H1 (cell line): ENCODE data around the gene CCDC80. TPM values are rescaled to one million over a fixed set of nuclear protein-coding genes. Genes with fewer than 3 reads are reported as not detected.

Source experiments
- EP300 ChIP-seq, 2 experiments: IDR thresholded peaks; 1 replicate in 1 of 2; 2 replicates in 1 of 2; pipeline ENCODE4 v1.6.1; 2011 to 2012; ENCODE audit warnings: low read depth in 2 of 2, low read length in 2 of 2, mild to moderate bottlenecking in 2 of 2, borderline replicate concordance in 1 of 2, inconsistent platforms in 1 of 2, moderate library complexity in 1 of 2
- RNF2 ChIP-seq: fragments of 200-900, 300-1000 bp; sonication (generic); IDR thresholded peaks from 2 replicates; pipeline ENCODE4 v1.7.1; 2016; ENCODE audit warnings: borderline replicate concordance, low read depth, mild to moderate bottlenecking, antibody characterized with exemption, low read length; ENCODE audit not compliant: poor library complexity, severe bottlenecking; ENCODE audit errors: missing control alignments
- TCF12 ChIP-seq: IDR thresholded peaks from 2 replicates; pipeline ENCODE4 v1.6.1; 2011; ENCODE audit warnings: low read depth, mild to moderate bottlenecking, low read length
- ZNF274 ChIP-seq: IDR thresholded peaks from 2 replicates; pipeline ENCODE4 v1.7.0; 2012; ENCODE audit warnings: low read length, borderline replicate concordance; ENCODE audit errors: extremely low read depth
- polyA plus RNA-seq, 7 experiments: library from polyadenylated mRNA; depleted of rRNA in 3 of 7; stranded (reverse) in 5 of 7; unstranded in 2 of 7; fragments of >200 nt in 5 of 7; fragments of 200-250 nt in 2 of 7; gene quantifications; 1 replicate in 5 of 7; 2 replicates in 1 of 7; 4 replicates in 1 of 7; pipeline versions ENCODE4 v1.2.1 to v1.2.3, GENCODE V29; 2011 to 2013; ENCODE audit warnings: missing spikeins in 2 of 7, mixed read lengths in 2 of 7
- total RNA-seq: library from RNA; stranded (reverse); fragmentation: NEBNext Ultra II Directional; extraction: Animal tissue kit (Norgen Biotek cat#: 25700); gene quantifications from 2 replicates; pipeline ENCODE4 v1.2.1, GENCODE V29; 2021
- TF ChIP-seq, protein P1 (sequence below): IDR thresholded peaks from 2 replicates; pipeline ENCODE4 v1.6.1; 2012; ENCODE audit warnings: inconsistent platforms
- TF ChIP-seq, protein P2 (sequence below): IDR thresholded peaks from 2 replicates; pipeline ENCODE4 v1.6.1; 2012; ENCODE audit warnings: low read length, inconsistent platforms

The CCDC80 gene
- total and polyA plus RNA-seq, 2 of the 8 experiments (the other 6 are each of a cell fraction or from before 2014, with no cell fraction given) = 1.1 to 12.9 TPM

DNA sequence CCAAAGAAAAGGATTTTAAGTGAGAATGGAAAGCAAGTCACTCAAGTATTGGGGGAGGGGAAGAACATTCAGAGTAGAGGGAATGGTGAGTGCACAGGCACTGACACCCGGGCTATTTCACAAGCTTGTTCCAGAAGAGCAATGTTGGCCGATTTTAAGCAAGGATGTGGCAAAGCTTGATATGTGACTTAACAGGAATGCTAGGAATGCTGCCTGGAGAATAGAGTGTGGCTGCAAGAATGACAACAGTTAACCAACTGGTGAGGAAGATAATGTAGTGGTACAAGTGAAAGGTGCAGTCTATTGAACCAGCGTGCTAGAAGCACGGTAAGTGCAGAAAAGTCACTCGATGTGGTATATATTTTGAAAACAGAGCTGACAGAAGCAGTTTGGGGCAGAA is 6.2 kb upstream of the CCDC80 start (continued):
- TF ChIP-seq, protein P1, sequence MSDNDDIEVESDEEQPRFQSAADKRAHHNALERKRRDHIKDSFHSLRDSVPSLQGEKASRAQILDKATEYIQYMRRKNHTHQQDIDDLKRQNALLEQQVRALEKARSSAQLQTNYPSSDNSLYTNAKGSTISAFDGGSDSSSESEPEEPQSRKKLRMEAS = peak; percentile 50; the same call in 1 of the 2 replicates
- TF ChIP-seq EP300 (IDR thresholded peaks at IDR 0.05; ENCODE audit: borderline replicate concordance in 1 of 2, low read depth in 2 of 2, low read length in 2 of 2) (peak in 1 of 2 experiments; percentile 55; a peak in 1 of 3 replicates), RNF2 (no peak), ZNF274 (no peak), TCF12 (0 out of 2 replicates have a peak, but pooled peaks have one; percentile 61)
- TF ChIP-seq, protein P2, sequence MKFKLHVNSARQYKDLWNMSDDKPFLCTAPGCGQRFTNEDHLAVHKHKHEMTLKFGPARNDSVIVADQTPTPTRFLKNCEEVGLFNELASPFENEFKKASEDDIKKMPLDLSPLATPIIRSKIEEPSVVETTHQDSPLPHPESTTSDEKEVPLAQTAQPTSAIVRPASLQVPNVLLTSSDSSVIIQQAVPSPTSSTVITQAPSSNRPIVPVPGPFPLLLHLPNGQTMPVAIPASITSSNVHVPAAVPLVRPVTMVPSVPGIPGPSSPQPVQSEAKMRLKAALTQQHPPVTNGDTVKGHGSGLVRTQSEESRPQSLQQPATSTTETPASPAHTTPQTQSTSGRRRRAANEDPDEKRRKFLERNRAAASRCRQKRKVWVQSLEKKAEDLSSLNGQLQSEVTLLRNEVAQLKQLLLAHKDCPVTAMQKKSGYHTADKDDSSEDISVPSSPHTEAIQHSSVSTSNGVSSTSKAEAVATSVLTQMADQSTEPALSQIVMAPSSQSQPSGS = peak; percentile 81; the same call in 1 of the 2 replicates
